HG03432 (cell line): ENCODE measurements around the gene CADM3.

Source experiments
- ATAC-seq: cut with Tn5 transposase; IDR thresholded peaks from one replicate; pipeline ENCODE4 v1.9.1; 2021; ENCODE audit warnings: mild to moderate bottlenecking, moderate library complexity; ENCODE audit not compliant: unreplicated experiment

Gene CADM3

DNA sequence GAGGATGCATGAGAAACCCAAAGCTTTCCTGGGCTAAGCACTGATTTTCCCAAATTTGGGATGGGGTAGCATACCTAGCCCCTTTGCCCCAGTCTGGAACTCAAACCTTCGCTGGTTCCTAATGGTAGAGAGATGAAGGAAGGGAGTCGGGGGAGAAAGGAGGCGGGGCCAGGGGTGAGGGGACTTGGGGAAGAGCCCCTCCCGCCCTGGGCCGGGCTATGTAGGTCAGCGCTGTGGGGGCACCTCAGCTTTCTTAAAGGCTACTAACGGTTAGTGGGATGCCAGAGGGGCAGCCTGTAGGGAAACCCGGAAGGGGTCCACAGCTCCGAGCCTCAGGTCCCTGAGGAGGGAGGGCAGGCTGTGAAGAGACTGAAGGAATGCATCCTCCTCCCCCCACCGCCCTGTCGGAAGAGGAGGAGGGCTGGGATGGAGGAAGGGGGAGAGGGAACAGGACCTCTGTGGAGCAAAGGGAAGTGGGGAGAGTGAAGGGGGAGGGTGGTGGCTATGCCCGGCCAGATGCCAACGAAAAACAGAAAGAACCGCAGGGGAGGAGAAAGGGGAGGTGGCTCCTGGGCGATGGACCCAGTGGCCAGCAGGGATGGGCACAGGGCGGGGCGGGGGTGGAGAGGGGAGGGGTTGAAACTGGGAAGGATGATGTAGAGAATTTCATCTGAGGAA, 1.3 kb downstream of the CADM3 start:
- no peak for ATAC-seq

DNA sequence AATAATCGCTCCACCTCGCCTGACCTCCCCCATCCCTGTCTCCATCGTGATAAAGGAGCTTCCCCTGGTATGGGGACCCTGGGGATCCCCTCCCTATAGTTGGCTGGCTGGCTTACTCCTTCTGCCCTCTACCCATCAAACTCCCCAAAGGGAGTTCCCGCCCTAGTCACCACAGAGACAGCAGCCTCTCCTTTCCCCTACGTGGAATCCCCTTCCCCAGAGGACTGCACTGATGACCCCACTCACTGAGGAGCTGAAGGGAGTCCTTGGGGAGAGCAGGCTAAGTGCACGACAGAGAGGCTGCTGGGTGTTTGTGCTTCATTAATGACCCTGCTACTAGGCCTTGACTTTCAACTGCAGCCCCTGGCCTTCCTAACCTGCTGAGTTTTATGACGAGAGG, 1.9 kb downstream of the CADM3 start:
- no peak for ATAC-seq

DNA sequence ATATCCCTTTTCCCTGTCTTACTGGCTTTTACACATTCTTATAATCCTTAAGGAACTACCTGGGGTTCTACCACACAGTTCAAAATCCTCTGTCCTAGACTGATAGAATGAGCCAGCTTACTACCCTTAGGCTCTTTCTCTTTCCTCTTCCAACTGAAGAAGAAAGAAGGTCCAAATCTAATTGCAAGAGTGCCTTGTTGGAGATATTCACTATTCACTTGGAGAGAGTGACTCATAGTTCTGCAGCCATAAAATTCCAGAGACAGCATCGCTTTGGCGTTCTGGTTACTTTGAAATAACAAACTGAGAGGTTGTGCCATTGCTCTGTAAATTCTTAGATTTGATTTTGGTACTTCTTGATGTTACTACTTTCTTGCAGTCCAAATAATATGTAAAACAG, 4.2 kb downstream of the CADM3 start:
- ATAC-seq = no peak

DNA sequence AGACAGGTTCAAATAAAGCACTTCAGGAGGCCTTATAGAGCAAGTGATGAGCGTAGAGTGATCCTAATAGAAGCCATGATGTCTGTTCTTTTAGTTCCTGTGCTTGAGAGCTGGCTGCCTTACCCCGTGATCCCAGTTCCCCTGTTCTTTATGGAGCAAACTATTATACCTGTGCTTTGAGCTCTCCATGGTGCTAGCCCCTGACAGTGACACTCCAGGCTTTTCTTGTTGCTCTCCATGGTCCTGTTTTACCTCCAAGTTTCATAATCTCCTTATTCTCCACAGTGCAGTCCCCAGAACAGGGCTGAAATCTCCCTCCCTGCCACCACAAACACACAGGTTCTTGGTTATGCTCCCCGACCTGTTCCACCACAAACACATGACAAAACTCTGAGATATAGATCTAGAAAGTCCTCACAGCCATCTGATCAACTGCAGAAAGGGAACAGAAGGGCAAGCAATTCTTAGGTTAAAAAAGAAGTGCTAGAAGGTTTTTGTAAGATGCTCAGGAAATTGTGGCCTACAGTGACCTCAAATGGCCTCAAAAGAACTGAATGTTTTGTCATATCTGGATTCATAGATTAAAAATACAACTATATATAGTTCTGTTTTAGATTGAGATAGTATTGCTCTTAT, 6.0 kb downstream of the CADM3 start:
- ATAC-seq = peak; percentile 59

DNA sequence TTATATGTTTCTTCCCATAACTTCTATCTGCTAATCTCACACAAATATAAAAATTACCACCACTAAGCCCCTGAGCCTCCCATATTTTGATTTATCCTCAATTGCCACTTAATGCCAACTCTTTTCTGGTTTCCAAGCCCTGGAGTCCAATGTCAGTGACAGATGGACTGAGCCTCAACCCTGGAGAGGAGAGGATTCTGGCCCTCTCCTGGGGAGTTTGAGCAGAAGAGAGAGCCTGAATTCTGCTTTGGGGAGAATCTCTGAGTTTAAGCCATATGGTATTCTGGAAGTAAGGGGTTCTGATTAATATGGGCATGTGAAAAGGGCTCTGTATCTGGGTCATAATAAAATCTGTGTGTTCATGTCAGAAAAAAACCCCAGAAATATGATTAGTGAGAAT, 8.5 kb downstream of the CADM3 start:
- ATAC-seq = no peak

DNA sequence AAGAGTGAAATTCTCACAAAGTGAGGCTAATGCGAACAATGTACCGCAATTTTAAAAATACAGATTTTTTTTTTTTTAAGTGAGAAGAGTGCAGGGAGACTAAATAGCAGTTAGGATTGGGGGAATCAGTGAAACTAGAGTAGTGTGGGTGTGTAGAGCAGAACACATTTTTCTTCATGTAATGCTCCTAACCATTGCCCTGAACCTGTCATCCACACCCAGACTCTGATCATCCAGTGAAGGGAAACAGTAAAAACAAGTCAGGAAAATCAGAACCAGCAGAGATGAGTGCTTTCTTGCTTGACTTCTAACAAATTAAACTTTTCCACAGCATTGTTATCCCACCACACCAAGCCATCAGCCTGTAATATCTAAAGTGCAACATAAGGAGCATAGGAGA, 9.1 kb downstream of the CADM3 start:
- no peak for ATAC-seq

DNA sequence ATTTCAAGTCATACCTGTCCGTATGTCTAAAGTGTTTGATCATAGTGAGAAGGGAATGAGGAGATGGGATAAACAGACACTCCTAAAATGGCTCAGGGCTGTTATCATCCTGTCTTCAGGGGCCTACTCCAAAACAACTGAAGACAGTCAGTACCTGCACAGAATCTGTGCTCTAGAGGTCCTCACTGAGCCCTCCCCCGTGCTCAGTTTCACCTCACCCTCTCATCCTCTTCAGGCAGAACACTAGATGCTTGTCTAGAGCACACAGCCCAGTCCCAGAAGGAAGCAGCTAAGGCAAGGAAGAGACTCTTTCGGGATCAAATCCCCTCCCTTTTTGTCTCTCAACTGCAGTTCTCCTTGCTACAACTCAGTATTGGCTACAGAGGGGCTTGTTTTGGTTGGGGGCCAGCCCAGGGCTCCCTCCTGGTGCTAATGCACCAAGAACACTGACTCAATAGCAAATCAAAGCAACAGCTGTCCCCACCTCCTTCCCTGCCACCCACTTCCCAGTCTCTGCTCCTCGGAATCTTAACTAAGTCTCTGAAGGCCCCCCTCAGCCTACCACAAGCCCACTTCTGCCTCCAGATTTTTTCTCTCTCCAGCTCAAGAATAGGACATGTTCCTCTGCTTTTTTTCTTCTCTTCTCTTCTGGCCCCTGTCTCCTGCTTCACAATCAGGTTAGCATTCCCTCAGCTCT, 10.1 kb downstream of the CADM3 start:
- ATAC-seq = no peak

DNA sequence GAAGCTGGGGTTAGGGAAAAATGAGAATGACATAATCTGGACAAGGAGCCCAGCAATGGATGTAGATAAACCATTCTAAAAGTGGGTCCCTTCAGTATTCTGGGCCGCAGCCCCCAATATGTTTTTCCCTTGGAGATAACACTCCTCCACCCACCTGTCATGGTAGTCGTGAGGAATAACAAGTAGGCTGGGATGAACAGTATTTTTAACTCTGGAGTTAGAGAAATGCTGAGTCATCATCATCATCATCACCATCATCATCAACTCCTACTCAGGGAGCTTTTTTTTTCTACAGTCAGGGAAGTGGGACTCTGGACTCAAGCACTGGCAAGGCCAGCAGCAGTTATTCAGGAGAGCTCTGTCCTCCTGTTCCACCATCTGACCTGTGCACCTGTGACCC, 12.8 kb downstream of the CADM3 start:
- no peak for ATAC-seq

DNA sequence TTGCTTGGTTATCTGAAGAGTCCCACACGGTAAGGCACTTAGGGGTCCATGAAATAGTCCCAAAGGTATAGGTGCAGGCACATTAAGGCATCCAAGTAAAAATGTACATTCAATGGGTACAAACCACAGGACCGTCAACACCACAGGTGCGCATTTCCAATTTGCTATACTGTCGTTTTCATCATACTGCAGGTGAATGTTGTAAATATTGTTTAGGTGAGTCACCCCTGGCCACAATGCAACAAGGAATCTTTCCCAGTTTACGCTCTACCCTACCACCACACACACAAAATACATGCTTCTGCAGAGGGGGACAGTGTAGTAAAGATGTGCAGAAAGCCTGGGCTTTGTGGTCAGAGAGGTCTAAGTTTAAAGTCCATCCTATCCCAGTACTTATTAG, 13.7 kb downstream of the CADM3 start:
- ATAC-seq = no peak

DNA sequence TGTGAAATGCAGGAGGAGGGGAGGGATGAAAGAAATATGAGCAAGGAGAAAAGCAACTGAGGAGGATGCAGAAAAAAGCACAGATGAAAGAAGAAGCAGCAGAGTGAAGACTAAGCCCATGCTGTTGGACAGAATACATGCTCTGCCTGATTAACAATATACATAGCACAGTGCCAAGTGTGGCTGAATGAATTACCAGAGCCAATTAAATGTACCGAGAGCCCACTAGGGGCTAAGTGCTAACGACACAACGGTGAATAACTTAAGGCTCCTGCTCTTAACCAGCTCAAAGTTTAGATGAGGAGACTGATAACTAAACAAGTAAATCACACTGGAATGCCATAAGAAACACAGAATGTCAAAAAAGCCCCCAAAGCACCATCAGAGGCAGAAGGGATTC, 15.6 kb downstream of the CADM3 start:
- no peak for ATAC-seq

DNA sequence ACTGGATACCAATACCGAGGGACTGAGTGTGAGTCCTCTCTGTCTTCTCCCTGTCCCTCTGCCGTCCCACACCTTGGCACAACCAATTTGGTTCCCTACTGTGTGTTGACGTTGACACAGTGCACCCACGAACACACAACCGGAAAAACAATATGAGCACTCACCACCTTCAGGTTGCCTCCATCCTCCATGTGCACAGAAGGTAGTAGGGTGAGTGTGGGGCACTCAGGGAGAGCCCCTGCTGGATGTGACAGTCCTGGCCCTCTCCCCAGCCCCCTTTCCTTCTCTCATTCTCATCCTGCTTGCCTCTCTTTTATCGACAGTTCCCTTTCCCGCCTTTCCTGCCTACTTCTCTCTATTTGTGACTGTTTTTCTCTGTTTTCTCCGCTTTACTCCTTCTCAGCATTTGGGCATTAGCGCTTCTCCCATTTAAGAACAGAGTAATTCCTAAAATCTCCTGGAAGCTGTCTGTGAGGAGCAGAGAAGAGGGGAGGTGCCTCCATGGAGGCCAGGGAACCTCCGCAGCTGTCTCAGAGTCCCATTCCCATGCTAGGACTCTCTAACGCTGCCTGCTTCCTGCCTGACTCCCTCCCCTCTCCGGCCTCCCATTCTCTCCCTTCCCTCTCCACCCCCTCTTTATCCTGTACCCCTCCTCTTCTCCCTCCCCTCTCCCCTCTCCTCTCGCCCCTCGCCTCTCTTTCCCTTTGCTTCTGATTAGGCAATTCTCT, 16.4 kb downstream of the CADM3 start:
- ATAC-seq = peak; percentile 4

DNA sequence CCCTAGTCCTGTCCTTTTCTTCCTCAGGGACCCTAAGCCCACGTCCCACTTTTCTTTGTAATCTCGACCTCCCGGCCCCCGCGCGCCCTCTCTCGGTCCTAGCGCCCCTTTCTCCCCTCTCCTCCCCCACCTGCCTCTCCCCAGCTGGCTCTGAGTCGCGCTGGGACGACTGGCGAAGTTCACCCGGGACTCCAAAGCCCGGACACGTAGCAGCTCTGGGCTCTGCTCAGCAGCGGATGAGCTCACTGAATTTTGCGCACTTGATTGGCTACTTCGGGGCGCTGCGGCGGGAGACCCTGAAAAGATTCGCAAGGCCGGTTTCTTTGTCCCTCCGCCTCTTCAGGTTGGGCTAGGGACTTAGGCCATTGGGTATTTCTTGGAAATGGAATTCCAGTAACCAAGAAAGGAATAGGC, 17.0 kb downstream of the CADM3 start:
- peak; percentile 97 for ATAC-seq

DNA sequence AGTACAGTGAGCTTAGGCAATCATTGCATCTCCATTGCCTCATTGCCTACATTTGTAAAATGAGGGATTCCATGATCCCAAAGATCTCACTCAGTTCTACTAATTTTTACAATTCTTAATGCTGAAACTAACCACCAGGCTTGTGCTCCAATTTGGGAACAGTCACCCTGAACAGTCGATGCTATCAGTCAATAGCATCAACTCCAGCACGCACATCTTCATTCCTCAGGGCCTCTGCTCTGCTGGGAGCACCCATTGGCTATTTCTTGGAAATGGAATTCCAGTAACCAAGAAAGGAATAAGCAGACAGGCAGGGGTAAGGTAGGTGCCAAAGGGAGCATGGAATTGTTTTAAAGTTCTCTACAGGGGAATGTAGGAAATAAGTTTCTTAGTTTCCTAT, 19.0 kb downstream of the CADM3 start:
- ATAC-seq = no peak

DNA sequence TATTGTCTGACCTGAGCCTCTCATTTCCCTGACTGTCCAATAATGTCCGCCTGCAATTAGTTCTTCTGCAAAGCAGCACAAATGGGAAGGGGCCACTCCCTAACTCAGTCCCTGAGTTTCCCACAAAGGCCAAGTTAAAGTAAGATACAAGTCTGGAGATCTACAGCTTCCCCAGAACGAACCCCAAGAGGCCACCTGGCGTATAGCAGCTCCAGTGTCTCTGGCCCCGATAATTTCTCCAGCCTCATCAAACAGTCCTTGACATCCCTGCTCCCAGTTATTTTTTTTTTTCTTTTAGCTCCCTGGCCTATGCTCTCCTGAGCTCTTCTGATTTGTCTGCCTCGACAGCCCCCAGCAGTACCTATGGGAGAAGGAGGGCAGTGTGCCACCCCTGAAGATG, 25.1 kb downstream of the CADM3 start:
- no peak for ATAC-seq

DNA sequence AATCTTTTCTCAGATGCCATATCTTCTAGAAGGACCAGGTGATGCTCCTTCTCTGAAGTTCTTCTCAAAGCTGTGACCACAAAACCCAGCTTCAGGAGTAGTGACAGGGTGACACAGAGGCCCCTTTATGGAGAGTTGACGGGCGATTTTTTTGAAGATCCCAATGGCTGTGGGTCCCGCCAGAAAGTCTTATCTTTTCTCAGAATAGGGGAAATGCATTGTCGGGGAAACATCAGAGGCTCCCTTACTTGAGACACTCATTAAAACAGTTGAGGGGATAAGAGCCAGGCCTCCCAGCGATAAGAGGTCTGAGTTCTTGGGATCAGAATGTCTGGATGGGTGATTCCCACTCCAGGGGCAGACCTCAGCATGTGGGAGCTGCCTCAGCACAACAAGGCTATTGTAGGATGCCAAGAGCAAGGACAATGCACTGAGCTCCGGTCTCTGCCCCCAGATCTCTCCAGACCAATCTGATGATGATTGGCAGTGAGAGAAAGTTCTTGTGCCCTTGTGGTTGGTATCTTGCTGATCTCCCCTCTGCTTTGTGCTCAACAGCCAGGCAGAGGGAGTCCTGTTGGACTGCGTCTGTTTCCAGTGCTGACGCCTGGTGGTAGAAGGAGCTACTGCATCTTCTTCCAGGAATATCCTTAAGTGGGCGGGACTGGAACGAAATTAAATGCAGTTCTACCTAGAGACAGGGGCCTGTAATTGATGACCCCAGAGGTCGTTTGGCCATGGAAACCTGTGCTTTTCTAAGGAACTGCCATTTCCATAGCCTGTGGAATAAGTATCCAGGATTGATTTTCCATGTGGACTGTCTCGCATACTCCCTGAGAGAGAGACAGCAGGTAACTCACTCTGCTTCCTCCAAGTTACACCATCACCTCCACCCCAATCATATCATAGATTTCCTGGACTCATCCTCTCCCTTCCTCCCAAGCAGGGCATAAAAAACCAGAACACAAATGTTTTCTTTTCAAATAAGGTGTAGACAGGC, 26.4 kb downstream of the CADM3 start:
- ATAC-seq = peak; percentile 84

DNA sequence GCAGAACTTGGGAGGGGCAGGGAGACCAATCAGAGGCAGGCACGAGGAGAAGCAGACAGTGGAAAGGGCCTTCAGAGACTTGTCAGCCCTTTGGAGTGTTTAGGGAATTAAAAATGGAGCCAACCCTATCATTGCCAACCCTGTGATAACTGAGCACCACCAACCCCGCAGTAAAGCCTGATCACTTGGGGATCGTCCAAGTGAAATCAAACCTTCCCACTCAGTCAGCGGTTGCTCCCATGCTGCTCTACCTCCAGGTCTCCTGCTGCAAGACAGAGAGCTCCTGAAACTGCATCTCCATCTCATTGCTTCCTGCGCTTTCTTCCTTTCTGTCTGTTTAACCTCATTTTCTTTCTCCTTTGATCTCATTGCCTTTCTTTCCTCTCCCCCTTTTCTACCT, 28.5 kb downstream of the CADM3 start:
- ATAC-seq = no peak

DNA sequence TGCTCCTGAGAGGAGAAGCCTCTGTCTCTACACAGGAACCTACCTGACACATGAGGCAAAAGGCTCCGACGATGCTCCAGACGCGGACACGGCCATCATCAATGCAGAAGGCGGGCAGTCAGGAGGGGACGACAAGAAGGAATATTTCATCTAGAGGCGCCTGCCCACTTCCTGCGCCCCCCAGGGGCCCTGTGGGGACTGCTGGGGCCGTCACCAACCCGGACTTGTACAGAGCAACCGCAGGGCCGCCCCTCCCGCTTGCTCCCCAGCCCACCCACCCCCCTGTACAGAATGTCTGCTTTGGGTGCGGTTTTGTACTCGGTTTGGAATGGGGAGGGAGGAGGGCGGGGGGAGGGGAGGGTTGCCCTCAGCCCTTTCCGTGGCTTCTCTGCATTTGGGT, 29.4 kb downstream of the CADM3 start:
- ATAC-seq = no peak

DNA sequence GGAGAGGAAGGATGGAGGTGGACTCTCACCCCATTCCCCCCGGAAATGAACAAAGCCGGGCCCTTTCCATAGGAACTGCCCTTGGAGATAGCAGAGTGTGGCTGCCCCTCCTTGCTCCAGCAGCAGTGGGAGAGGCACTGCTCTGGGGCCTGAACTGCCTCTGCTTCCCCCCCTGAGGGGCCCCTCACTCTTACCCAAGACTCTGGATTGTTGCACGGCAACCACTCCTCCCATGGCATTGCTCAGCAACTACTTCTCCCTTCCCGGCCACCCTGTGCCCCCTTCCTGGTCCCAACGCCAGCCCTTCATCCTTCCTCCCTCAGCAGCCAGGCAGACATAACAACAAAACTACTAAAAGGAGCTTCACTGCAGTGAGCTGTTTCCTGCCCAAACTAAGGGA, 30.2 kb downstream of the CADM3 start:
- no peak for ATAC-seq

DNA sequence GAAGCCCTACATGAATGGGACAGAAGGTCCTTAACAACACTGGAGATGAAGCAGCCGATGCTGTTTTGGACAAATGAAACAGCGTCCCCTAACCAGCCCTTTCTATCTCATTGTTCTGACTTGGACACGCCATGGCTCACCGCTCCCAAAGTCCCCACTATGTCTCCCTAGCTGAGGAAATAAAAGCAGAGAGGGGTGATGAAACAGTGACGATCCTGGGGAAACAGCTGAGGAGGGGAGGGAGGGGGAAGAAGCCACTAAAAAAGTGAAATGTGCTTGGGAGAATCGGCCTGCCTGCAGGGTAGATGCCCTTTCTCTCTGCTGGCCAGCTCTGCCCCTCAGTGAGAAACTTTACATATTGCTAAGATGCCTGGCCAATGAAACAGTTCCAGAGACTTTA, 32.2 kb downstream of the CADM3 start:
- ATAC-seq = no peak
